Liver (tissue), 2 donors: ENCODE data around the gene PPDPF.

ENCODE experiments used
- MAX ChIP-seq: IDR thresholded peaks from 2 replicates; pipeline ENCODE4 v1.6.1; 2016; ENCODE audit warnings: antibody characterized with exemption
- TF ChIP-seq, protein P1 (sequence below): fragments of 150-350 bp; IDR thresholded peaks from 2 replicates; pipeline ENCODE4 v1.5.1; 2017; ENCODE audit warnings: improper control_type of control experiment, low read depth, low read length; ENCODE audit not compliant: missing input control
- donor health status: healthy.

- TF ChIP-seq MAX, result no peak
- TF ChIP-seq, protein P1, sequence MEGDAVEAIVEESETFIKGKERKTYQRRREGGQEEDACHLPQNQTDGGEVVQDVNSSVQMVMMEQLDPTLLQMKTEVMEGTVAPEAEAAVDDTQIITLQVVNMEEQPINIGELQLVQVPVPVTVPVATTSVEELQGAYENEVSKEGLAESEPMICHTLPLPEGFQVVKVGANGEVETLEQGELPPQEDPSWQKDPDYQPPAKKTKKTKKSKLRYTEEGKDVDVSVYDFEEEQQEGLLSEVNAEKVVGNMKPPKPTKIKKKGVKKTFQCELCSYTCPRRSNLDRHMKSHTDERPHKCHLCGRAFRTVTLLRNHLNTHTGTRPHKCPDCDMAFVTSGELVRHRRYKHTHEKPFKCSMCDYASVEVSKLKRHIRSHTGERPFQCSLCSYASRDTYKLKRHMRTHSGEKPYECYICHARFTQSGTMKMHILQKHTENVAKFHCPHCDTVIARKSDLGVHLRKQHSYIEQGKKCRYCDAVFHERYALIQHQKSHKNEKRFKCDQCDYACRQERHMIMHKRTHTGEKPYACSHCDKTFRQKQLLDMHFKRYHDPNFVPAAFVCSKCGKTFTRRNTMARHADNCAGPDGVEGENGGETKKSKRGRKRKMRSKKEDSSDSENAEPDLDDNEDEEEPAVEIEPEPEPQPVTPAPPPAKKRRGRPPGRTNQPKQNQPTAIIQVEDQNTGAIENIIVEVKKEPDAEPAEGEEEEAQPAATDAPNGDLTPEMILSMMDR, result no peak
These were observed 36.4 kb downstream of the PPDPF start for GRCh38 chr20:63556873-63557478.
